HepG2 (cell line): ENCODE measurements around the gene FAM234A. TPM values are rescaled to one million over a fixed set of nuclear protein-coding genes. Genes with fewer than 3 reads are reported as not detected.
A peak's percentile ranks its signal among the peaks of the same experiment; 100 is the strongest.

Source experiments
- ASH2L ChIP-seq: fragments of 300-600, 200-600 bp; sonication (generic); IDR thresholded peaks from 2 replicates; pipeline ENCODE4 v1.7.0; 2017; ENCODE audit warnings: low read depth, mild to moderate bottlenecking, moderate library complexity, mixed read lengths, low read length; ENCODE audit not compliant: insufficient read length
- ESRRA ChIP-seq: sonication (generic); formaldehyde crosslinking; IDR thresholded peaks from 2 replicates; pipeline ENCODE4 v1.5.1; 2020; ENCODE audit warnings: mild to moderate bottlenecking, low read depth, missing genetic modification reagents
- EZH2 ChIP-seq: conservative IDR thresholded peaks from 2 replicates; pipeline ENCODE4 v1.6.1; 2012; ENCODE audit warnings: mild to moderate bottlenecking, low read depth, low read length, moderate library complexity
- FOXK2 ChIP-seq: fragments of 450-650 bp; IDR thresholded peaks from 2 replicates; pipeline ENCODE4 v1.6.1; 2016
- KLF6 ChIP-seq: IDR thresholded peaks from 2 replicates; pipeline ENCODE4 v1.8.0; 2016; ENCODE audit warnings: missing biosample characterization, missing genetic modification reagents
- NCOA1 ChIP-seq: sonication (generic); formaldehyde crosslinking; IDR thresholded peaks from 2 replicates; pipeline ENCODE4 v1.9.0; 2021; ENCODE audit warnings: missing genetic modification reagents
- NR3C1 ChIP-seq: sonication (generic); formaldehyde crosslinking; IDR thresholded peaks from 2 replicates; pipeline ENCODE4 v1.4.0; 2020; ENCODE audit warnings: missing genetic modification reagents
- SIN3B ChIP-seq: fragments of 150-350 bp; IDR thresholded peaks from 2 replicates; pipeline ENCODE4 v1.6.1; 2014; ENCODE audit warnings: low read length
- ZKSCAN5 ChIP-seq: sonication (generic); formaldehyde crosslinking; IDR thresholded peaks from 2 replicates; pipeline ENCODE4 v1.5.1; 2020; ENCODE audit warnings: mild to moderate bottlenecking, missing genetic modification reagents
- ZNF354B ChIP-seq: sonication (generic); formaldehyde crosslinking; IDR thresholded peaks from 2 replicates; pipeline ENCODE4 v1.8.0; 2022; ENCODE audit warnings: mild to moderate bottlenecking, missing genetic modification reagents
- ZNF552 ChIP-seq: sonication (generic); formaldehyde crosslinking; IDR thresholded peaks from 2 replicates; pipeline ENCODE4 v1.9.0; 2022; ENCODE audit warnings: missing genetic modification reagents, mild to moderate bottlenecking, borderline replicate concordance
- ZNF780A ChIP-seq: sonication (generic); formaldehyde crosslinking; IDR thresholded peaks from 2 replicates; pipeline ENCODE4 v1.8.0; 2022; ENCODE audit warnings: mild to moderate bottlenecking, missing genetic modification reagents, moderate library complexity
- ZNF781 ChIP-seq: sonication (generic); formaldehyde crosslinking; IDR thresholded peaks from 2 replicates; pipeline ENCODE4 v1.5.1; 2020; ENCODE audit warnings: borderline replicate concordance, mild to moderate bottlenecking, missing genetic modification reagents; ENCODE audit errors: not compliant biosample characterization
- polyA plus RNA-seq, 8 experiments: library from polyadenylated mRNA; depleted of rRNA in 3 of 8; stranded (reverse) in 7 of 8; unstranded in 1 of 8; fragments of >200 nt; fragmentation: Illumina TruSeq in 4 of 8; extraction: Trizol in 4 of 8; gene quantifications; 2 replicates each; pipeline versions ENCODE4 v1.2.1 to v1.2.3, GENCODE V29; 2011 to 2016; ENCODE audit warnings: low read depth in 4 of 8, missing spikeins in 1 of 8, mixed read lengths in 1 of 8; ENCODE audit not compliant: insufficient read depth in 1 of 8
- total RNA-seq, 5 experiments: library from RNA; depleted of rRNA; stranded (reverse); fragments of >200 nt; fragmentation: Illumina TruSeq; extraction: Trizol; gene quantifications; 2 replicates each; pipeline ENCODE4 v1.2.3, GENCODE V29; 2016; ENCODE audit warnings: low read depth in 1 of 5
- TF ChIP-seq, protein P1 (sequence below): sonication (generic); formaldehyde crosslinking; IDR thresholded peaks from 2 replicates; pipeline ENCODE4; 2020; ENCODE audit warnings: missing genetic modification reagents, mild to moderate bottlenecking, borderline replicate concordance
- TF ChIP-seq, protein P2 (sequence below): IDR thresholded peaks from 2 replicates; pipeline ENCODE4 v1.6.1; 2016; ENCODE audit warnings: missing compliant biosample characterization, missing genetic modification reagents, borderline replicate concordance
- TF ChIP-seq, protein P3 (sequence below): conservative IDR thresholded peaks from 2 replicates; pipeline ENCODE4 v1.6.1; 2018; ENCODE audit warnings: missing genetic modification reagents
- TF ChIP-seq, protein P4 (sequence below): sonication (generic); formaldehyde crosslinking; IDR thresholded peaks from 2 replicates; pipeline ENCODE4 v1.4.0; 2020; ENCODE audit warnings: missing genetic modification reagents

Gene FAM234A
- total and polyA plus RNA-seq, 2 of the 13 experiments (the other 11 are each of a cell fraction or from before 2014, with no cell fraction given), result 29.2 to 34.4 TPM

DNA sequence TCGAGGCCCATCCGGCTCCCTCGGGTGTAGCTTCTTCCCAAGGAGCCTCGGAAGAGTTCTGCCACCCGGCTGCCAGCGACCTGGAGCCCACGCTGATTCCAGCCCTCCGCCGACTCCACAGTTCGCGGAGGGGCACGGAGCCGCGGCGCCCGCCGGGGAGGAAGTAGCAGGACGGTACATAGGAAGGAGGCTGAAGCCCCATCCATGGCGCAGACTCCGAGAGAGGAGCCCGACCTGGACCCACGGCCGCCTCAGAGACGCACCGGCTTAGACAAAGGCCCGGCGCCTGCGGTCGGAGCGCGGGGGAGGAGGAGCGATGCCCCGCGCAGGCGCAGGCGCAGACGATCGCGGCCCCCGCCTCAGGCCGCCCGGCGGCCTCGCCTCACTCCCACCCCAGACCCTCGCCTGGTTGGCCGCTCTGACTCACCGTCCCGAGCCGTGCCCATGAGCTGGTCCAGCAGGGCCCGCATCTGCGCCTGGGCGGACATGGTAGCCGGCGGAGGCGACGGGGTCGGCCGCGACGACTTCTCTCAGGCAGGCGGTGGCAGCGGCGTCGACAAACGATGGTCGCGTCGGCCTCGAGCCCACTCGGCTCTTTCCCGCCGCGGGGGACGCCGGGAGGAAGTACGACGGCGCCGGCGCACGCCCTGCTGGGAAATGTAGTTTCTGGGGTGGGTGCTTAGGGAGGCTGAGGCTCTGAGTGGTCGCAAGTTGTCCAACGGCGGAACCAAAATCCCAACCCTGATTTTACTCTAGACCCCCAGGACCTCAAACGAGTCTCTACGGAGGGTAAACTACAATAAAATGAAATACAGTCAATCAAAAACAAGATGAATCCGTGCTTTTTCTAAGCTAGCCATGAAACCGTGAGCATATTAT lies 5.5 kb upstream of the FAM234A start, which contains the start of gene LUC7L (continued):
- TF ChIP-seq, protein P1, sequence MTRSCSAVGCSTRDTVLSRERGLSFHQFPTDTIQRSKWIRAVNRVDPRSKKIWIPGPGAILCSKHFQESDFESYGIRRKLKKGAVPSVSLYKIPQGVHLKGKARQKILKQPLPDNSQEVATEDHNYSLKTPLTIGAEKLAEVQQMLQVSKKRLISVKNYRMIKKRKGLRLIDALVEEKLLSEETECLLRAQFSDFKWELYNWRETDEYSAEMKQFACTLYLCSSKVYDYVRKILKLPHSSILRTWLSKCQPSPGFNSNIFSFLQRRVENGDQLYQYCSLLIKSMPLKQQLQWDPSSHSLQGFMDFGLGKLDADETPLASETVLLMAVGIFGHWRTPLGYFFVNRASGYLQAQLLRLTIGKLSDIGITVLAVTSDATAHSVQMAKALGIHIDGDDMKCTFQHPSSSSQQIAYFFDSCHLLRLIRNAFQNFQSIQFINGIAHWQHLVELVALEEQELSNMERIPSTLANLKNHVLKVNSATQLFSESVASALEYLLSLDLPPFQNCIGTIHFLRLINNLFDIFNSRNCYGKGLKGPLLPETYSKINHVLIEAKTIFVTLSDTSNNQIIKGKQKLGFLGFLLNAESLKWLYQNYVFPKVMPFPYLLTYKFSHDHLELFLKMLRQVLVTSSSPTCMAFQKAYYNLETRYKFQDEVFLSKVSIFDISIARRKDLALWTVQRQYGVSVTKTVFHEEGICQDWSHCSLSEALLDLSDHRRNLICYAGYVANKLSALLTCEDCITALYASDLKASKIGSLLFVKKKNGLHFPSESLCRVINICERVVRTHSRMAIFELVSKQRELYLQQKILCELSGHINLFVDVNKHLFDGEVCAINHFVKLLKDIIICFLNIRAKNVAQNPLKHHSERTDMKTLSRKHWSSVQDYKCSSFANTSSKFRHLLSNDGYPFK (CRISPR knock-in tag), result peak; percentile 94
- TF ChIP-seq ASH2L (peak; percentile 93), ZNF781 (peak; percentile 94), FOXK2 (no peak), EZH2 (no peak), ZNF780A (CRISPR knock-in tag) (peak; percentile 89), ZNF552 (CRISPR knock-in tag) (peak; percentile 84; the same call in 1 of the 2 replicates), NCOA1 (CRISPR knock-in tag) (peak; percentile 59), NR3C1 (0 out of 2 replicates have a peak, but pooled peaks have one; percentile 65), ZKSCAN5 (CRISPR knock-in tag) (peak; percentile 59; the same call in 1 of the 2 replicates), SIN3B (no peak), ZNF354B (CRISPR knock-in tag) (peak; percentile 99), ESRRA (CRISPR knock-in tag) (peak; percentile 79), KLF6 (CRISPR knock-in tag) (peak; percentile 98)
- TF ChIP-seq, protein P2, sequence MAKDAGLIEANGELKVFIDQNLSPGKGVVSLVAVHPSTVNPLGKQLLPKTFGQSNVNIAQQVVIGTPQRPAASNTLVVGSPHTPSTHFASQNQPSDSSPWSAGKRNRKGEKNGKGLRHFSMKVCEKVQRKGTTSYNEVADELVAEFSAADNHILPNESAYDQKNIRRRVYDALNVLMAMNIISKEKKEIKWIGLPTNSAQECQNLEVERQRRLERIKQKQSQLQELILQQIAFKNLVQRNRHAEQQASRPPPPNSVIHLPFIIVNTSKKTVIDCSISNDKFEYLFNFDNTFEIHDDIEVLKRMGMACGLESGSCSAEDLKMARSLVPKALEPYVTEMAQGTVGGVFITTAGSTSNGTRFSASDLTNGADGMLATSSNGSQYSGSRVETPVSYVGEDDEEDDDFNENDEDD (CRISPR knock-in tag), result peak; percentile 97
- TF ChIP-seq, protein P3, sequence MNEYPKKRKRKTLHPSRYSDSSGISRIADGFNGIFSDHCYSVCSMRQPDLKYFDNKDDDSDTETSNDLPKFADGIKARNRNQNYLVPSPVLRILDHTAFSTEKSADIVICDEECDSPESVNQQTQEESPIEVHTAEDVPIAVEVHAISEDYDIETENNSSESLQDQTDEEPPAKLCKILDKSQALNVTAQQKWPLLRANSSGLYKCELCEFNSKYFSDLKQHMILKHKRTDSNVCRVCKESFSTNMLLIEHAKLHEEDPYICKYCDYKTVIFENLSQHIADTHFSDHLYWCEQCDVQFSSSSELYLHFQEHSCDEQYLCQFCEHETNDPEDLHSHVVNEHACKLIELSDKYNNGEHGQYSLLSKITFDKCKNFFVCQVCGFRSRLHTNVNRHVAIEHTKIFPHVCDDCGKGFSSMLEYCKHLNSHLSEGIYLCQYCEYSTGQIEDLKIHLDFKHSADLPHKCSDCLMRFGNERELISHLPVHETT, result peak; percentile 90
- TF ChIP-seq, protein P4, sequence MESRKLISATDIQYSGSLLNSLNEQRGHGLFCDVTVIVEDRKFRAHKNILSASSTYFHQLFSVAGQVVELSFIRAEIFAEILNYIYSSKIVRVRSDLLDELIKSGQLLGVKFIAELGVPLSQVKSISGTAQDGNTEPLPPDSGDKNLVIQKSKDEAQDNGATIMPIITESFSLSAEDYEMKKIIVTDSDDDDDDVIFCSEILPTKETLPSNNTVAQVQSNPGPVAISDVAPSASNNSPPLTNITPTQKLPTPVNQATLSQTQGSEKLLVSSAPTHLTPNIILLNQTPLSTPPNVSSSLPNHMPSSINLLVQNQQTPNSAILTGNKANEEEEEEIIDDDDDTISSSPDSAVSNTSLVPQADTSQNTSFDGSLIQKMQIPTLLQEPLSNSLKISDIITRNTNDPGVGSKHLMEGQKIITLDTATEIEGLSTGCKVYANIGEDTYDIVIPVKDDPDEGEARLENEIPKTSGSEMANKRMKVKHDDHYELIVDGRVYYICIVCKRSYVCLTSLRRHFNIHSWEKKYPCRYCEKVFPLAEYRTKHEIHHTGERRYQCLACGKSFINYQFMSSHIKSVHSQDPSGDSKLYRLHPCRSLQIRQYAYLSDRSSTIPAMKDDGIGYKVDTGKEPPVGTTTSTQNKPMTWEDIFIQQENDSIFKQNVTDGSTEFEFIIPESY (CRISPR knock-in tag), result peak; percentile 71
